NCI-H1417 treated with DMSO at 0.1 percent for 48 hours (cell line): ENCODE data around the gene DST.
"Not testable (repeated sequence)": the region's sequence is repeated elsewhere in the genome, so short reads cannot be mapped to it uniquely, and the experiment has no call there.

Source experiments
- DNase-seq: peaks from one replicate; lab custom pipeline; 2025; lab: John Stamatoyannopoulos, UW

The DST gene

GRCh38 chr6:56515081-56515905, 127.4 kb downstream of the DST start:
- no peak for DNase-seq

DNA sequence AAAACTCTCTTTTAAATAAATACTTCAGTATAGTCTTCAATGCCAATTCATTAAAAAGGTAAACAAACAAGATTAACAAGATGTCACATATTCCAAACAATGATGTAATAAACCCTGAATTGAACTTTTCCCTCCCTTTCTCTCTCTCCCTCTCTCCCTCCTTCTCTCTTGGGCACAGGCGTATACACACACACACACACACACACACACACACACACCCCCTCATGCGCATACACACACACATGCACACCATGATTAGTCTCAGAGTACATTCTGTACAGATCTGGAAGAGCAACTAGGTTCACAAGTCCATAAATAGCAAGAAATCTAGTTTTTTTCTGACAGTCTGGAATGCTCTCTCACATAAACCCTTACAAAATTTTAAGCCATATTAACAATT, 128.3 kb downstream of the DST start:
- DNase-seq, result no peak

- DNase-seq, result no peak
These were observed 129.1 kb downstream of the DST start for GRCh38 chr6:56513631-56514030.

- DNase-seq, result no peak
These were observed 131.1 kb downstream of the DST start for GRCh38 chr6:56511591-56511990.

DNA sequence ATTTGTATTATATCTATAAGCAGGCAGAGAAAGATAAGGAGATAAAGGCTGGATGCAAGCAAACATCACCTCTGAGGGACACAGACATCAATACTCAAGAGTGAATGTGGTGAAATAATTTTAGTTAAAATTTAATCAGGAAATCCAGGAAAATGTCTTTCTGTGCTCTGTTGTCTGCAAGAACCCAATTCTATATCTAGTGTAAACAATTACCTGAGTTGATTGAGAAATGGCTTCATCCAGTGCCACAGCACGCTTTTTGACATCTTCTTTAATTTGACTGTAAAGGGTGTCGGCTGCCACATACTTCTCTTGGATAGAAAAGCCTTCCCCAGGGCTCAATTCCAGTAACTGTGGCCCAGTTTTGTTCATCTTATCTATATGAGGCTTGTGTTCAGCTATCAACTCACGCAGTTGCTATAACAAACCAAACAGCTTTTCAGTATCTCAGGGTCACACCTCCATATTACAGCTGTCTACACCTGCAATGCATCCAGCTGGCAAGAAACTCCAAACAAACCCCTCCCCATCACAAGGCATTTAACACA, 131.6 kb downstream of the DST start:
- no peak for DNase-seq

GRCh38 chr6:56509031-56509430, 133.7 kb downstream of the DST start:
- DNase-seq, result no peak

DNA sequence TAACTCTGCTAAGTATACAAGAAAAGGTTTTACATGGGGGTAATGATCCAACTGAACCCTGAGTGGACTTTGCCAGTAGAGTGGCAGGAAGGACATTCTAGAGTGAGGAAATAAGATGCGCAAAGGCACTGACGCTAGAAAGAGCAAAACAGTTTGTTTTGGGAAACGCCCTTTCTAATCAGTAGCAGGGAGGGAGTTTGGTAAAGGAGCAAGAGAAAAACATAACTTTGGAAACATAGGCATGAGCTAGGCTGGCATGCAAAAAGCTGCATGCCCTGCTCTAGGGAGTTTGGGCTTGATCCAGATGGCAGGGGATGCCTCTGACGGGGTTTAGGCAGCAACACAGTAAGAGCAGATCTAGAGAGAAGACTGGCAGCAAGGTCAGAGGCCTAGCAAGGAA, 135.2 kb downstream of the DST start:
- no peak for DNase-seq

DNA sequence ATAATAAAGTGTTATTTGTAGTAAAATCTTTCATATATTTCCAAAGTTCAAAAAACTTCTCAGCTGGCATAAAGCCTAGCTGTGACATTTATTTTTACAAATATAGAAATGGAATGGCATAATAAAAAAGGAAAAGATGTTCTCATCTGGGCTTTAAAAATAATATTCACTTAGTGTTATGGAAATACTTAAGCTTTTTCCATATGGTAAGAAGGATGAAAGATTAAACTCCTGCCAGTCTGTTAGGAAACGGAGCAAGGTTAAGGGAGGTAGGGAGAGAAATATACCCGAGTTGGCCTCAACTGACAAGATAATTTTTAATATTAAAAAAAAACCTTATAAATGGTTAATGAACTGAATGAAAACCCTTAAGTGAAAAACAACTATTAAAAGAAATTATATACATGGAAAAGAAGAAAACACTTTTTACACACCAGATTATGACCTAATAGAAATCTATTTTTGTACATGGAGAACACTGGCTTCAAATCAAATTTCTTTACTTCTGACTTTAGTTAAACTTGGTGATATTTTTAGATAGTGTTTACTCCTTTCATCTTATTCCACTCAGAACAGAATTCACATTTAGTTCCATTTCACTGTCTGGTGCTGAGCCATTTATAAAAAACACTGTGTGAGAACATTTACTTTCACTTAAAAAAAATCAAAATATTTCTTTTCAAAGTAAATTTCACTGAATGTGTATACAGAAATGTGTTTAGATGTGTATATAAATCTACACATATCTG, 137.0 kb downstream of the DST start:
- no peak for DNase-seq

GRCh38 chr6:56501993-56502392, 140.7 kb downstream of the DST start:
- no peak for DNase-seq

GRCh38 chr6:56499095-56499494, 143.6 kb downstream of the DST start:
- no peak for DNase-seq

GRCh38 chr6:56497691-56498090, 145.0 kb downstream of the DST start:
- DNase-seq, result no peak

DNA sequence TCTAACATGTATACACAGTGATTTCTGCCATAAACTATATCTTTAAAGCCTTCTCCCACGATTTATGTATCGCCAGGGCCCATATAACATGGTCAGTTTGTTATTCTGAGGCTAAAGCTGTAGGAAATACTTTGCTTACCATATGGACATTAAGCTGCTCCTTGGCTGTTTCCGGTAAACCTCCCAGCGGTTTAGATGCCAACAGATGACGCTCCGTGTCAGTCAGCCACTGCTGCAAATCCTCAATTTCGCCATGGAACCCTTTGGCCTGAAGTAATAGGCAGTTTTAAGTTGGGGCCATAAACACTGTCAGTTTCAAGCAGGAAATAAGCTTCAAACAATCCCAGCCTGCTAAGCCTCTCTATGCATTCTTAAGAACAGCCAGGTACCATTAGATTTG, 145.4 kb downstream of the DST start:
- DNase-seq, result no peak

DNA sequence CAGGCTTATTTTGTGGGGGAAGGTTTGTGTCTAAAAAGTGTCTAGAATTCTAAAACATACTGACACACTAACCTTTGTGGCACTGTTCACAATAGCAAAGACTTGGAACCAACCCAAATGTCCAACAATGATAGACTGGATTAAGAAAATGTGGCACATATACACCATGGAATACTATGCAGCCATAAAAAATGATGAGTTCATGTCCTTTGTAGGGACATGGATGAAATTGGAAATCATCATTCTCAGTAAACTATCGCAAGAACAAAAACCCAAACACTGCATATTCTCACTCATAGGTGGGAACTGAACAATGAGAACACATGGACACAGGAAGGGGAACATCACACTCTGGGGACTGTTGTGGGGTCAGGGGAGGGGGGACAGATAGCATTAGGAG, 146.0 kb downstream of the DST start:
- not testable (repeated sequence) for DNase-seq

DNA sequence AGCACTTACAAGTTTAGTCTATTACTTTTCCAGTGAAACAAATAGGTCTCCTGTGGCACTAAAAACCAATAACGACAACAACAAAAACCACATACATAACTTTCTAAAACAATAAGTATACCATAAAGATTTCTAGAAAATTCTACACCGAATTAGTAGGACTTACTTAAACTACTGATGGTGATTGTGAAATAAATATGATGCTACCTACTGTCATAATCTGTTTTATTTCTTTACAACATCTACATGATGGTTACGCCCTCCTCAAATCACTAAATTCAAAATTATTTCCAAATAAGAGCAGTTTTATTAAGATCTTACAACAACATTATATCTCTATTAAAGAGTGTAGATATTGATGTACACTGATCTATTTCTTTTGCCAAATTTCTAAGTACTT, 147.0 kb downstream of the DST start:
- no peak for DNase-seq

DNA sequence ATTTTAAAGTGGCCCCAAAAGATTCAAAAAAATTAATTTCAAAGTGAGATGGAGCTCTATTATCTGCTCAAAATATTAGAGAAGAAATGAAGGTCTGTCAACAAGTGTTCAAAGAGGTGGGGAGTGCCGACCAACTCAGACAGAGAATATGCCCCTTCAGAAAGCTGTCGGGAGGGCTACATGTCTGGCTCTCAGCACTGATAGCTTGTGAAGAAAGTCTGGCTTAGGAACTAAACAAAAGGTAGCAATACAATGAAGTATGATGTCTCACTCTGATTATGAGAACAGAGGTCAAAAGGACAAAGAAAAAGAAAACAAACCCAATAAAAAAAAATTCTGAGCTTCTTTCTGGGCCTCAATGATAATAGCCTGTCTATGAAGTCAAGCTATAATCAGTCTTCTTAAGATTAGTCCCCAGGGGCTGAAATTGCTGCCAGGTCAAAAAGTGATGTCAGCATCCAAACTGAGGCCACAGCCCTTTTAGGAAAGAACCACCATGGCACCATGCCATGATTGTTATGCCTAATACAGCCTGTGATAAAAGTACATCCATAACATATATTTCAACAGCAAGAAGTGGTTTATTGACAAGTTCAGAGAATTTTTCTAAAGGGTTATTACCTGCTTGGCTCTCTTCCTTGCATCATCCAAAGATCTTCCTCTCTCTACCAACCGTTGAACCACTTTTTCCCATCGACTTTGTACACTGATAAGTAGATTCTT, 150.9 kb downstream of the DST start:
- DNase-seq, result no peak

DNA sequence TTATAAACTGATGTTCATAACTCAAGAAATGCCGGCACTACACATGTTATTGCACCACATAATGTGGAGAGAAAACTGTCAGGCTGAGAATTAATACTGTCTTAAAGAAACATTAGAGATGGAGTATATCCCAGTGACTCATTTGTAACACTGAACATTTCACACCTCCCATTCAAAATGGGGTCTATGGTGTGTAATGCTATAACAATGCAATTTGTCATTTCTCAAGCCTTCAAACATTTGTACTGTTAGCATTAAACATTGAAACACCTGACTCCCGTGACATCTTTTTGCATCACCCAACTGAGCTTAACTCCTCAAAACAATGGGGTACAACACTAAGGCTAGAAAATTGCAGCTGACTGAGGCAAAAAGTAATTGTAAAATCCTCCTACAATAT, 151.7 kb downstream of the DST start:
- no peak for DNase-seq

DNA sequence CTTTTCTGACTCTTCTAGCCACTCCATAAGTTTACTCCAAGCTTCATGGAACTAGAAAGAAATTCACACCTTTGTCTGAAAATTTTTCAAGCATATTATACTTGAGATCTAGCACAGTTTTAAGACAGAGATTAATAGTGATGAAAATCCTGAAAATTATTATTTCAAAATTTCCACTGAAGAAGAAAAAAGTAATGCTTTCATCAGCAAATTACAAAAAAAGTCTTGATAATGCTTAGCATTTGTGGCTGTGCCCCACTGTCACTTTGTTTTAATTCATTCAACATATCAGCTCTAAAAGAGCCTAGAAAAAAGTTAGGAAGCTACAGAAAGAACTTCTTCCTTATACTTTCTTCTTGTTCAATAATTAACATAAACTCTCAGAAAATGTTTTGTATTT, 153.1 kb downstream of the DST start:
- DNase-seq, result no peak

GRCh38 chr6:56488281-56488680, 154.4 kb downstream of the DST start:
- DNase-seq, result no peak

DNA sequence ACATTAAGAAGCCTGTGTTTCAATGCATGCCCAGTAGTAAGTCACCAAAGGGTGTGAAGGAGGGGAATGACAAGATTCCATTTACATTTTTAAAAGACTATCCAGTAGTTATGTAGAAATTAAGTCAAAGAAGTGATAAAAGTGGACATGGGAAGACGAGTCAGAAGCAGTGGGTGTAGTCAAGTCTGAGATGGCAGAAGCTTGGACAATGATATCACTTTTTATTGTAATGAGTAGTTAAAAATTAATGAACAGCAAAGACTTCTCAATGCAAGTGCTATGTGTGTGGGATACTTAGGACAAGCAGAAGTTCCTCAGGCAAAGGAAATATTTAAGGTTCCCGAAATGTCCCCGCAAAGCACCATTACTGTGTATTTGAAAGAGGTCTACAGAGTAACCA, 156.0 kb downstream of the DST start:
- no peak for DNase-seq

DNA sequence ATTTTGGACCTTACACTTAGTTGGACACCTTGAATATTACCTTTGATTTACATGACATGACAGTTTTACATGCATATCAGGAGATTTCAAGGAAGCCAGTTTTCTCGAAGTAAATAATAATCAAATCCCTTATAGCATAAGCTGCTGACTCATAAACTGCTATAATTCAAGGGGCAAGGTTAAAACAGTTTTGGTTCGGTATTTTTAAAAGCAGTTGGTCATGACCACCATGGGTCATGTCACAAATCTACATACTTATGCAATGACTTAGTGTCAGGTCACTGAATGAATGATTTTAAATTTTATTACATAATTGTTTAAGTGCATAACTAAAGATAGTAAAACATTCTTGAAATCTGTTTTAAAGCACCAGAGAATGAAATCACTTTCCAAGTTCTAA, 158.0 kb downstream of the DST start:
- DNase-seq, result no peak

GRCh38 chr6:56483929-56484328, 158.8 kb downstream of the DST start:
- DNase-seq, result no peak

DNA sequence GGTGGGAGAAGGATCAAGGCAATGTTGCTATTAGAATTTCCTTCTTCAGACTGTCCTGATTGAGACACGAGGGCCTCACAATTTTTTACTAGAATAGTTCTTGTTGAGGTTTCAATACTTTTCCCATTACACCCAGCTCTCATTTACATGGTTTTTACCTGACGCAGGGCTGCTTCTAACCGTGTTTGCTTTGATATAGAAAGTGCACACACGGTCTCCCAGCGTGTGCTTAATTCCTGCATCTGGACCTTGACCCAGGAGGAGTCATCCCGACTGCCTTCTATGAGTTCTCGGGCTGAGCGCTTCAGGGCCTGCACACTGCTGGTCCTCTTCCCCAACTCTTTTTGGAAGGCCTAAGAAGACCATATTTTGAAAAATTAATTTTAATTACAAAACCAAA, 160.2 kb downstream of the DST start:
- DNase-seq, result no peak

- no peak for DNase-seq
These were observed 160.7 kb downstream of the DST start for GRCh38 chr6:56481957-56482356.
